ENCODE measurements around the gene TERT. TPM values are rescaled to one million over a fixed set of nuclear protein-coding genes. Genes with fewer than 3 reads are reported as not detected.
A peak's percentile ranks its signal among the peaks of the same experiment; 100 is the strongest.

TERT gene
- total and polyA plus RNA-seq, 10 of the 15 experiments (the other 5 are each of a cell fraction or from before 2014, with no cell fraction given) = 0.08 to 21.5 (median 5.0) TPM

GRCh38 chr5:1212271-1212670, 82.6 kb downstream of the TERT start (continued):
- TF ChIP-seq RELA (IDR thresholded peaks at IDR 0.05; ENCODE audit: borderline replicate concordance, partially characterized antibody) (no peak), CHD2 (IDR thresholded peaks at IDR 0.05; ENCODE audit: borderline replicate concordance, low read depth, low read length) (no peak), SPI1 (IDR thresholded peaks at IDR 0.05; ENCODE audit: borderline replicate concordance, insufficient read depth, low read depth, low read length) (no peak), SREBF1 (IDR thresholded peaks at IDR 0.05; ENCODE audit: low read length) (no peak)

GRCh38 chr5:1211701-1212100, 83.2 kb downstream of the TERT start:
- ChIA-PET CTCF (no interaction called here), POLR2A (no interaction called here), SMC1A (ENCODE audit: uncharacterized antibody, unreplicated experiment) (no interaction called here), RAD21 (ENCODE audit: unreplicated experiment) (no interaction called here)
- H3K79me2 ChIP-seq (ENCODE audit: control insufficient read depth, insufficient read depth, low read length) = no peaks in the 10 kb centered on the region
- no peak for ATAC-seq
- H4K20me1 ChIP-seq (ENCODE audit: control insufficient read depth, insufficient read depth) = no peaks in the 10 kb centered on the region; the same call in 1 of the 2 replicates
- H3K4me3 ChIP-seq = no peak overlapping the region
- H3K9me3 ChIP-seq (replicated peaks; ENCODE audit: control insufficient read depth, insufficient read depth, low read length) = no peaks in the 10 kb centered on the region; the same call in 2 of the 3 replicates
- intact Hi-C loops (cut with micrococcal nuclease; ENCODE audit: unreplicated experiment) (no loop called here), in situ Hi-C loops (cut with MboI) (no loop called here)
- peak; percentile 54 for TF ChIP-seq NR2C2 (IDR thresholded peaks at IDR 0.05; ENCODE audit: borderline replicate concordance, control insufficient read depth, insufficient read length, low read depth)
- TF ChIP-seq USF2 (IDR thresholded peaks at IDR 0.05; ENCODE audit: borderline replicate concordance, low read depth, low read length) = no peak
- no peak for TF ChIP-seq E4F1 (IDR thresholded peaks at IDR 0.05; ENCODE audit: borderline replicate concordance, partially characterized antibody)
- TF ChIP-seq CUX1 (IDR thresholded peaks at IDR 0.05; ENCODE audit: insufficient replicate concordance, low read depth, low read length) = no peak
- no peaks in the 10 kb centered on the region for H3K4me1 ChIP-seq (ENCODE audit: control insufficient read depth, insufficient read depth, low read length)
- DNase-seq (ENCODE audit: low read depth, low spot score) = no peak
- BruUV-seq (replicated peaks) = no TSS peak
- FAIRE-seq = no peak
- H3K9ac ChIP-seq (ENCODE audit: control insufficient read depth, insufficient read depth, low read length) = no peak overlapping the region
- H2AFZ ChIP-seq (ENCODE audit: control insufficient read depth, low read depth, low read length) = no peak overlapping the region
- no peaks in the 10 kb centered on the region for H3K36me3 ChIP-seq (ENCODE audit: control insufficient read depth in 2 of 2, insufficient read depth in 2 of 2, low read length in 1 of 2)
- H3K4me2 ChIP-seq (ENCODE audit: control insufficient read depth, insufficient read depth) = no peak overlapping the region
- no peaks in the 10 kb centered on the region; a peak in 1 of 4 replicates for H3K27me3 ChIP-seq (replicated peaks in 1 of 2; ENCODE audit: control insufficient read depth in 2 of 2, insufficient read depth in 2 of 2, low read length in 1 of 2)
- H3K27ac ChIP-seq (ENCODE audit: control insufficient read depth, insufficient read depth) = no peak overlapping the region
- WGBS (ENCODE audit: insufficient coverage, insufficient replicate concordance, low lambda C conversion rate, missing lambda C conversion rate) = 55% methylated on average over 9 of the region's 9 CpGs
